IPS-15b (cell line): Measurements from ENCODE around the gene CEP112.
"Not testable (repeated sequence)": the region's sequence is repeated elsewhere in the genome, so short reads cannot be mapped to it uniquely, and the experiment has no call there.

Experiments used
- H3K27me3 ChIP-seq: one replicate; pipeline ENCODE4 v1.6.1; 2013; ENCODE audit warnings: low read length; ENCODE audit not compliant: control insufficient read depth, insufficient read depth
- H3K36me3 ChIP-seq: one replicate; pipeline ENCODE4 v1.6.1; 2013; ENCODE audit warnings: low read length; ENCODE audit not compliant: control insufficient read depth, insufficient read depth
- H3K4me1 ChIP-seq: one replicate; pipeline ENCODE4 v1.6.1; 2013; ENCODE audit warnings: mild to moderate bottlenecking, low read length; ENCODE audit not compliant: control insufficient read depth, insufficient read depth
- H3K4me3 ChIP-seq: one replicate; pipeline ENCODE4 v1.5.1; 2013; ENCODE audit warnings: low read depth, low read length
- H3K9ac ChIP-seq: one replicate; pipeline ENCODE4 v1.6.1; 2013; ENCODE audit warnings: low read depth, mild to moderate bottlenecking, low read length
- H3K9me3 ChIP-seq: one replicate; pipeline ENCODE4 v1.6.1; 2013; ENCODE audit warnings: mild to moderate bottlenecking, low read length; ENCODE audit not compliant: control insufficient read depth, insufficient read depth

The CEP112 gene

DNA sequence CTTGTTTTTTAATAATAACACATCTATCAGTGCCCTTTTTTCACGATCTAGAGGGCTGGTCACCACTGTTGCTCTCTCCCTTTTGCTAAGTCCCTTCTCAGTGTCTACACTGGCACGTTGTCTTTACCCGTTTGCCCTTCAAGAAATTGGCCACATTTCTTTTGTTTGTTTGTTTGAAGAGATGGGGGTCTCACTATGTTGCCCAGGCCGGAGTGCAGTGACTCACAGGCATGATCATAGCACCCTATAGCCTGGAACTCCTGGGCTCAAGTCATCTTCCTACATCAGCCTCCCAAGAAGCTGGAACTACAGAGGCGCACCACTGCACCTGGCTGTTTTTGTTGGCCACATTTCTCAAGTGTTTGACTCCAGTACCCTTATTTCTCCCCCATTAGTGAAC, 492.5 kb downstream of the CEP112 start:
- H3K27me3 ChIP-seq = no peaks in the 10 kb centered on the region
- peaks cover 20% of the 10 kb centered on the region for H3K4me1 ChIP-seq
- H3K9ac ChIP-seq = no peak overlapping the region
- H3K4me3 ChIP-seq = no peak overlapping the region
- H3K9me3 ChIP-seq = no peaks in the 10 kb centered on the region
- H3K36me3 ChIP-seq = no peaks in the 10 kb centered on the region

DNA sequence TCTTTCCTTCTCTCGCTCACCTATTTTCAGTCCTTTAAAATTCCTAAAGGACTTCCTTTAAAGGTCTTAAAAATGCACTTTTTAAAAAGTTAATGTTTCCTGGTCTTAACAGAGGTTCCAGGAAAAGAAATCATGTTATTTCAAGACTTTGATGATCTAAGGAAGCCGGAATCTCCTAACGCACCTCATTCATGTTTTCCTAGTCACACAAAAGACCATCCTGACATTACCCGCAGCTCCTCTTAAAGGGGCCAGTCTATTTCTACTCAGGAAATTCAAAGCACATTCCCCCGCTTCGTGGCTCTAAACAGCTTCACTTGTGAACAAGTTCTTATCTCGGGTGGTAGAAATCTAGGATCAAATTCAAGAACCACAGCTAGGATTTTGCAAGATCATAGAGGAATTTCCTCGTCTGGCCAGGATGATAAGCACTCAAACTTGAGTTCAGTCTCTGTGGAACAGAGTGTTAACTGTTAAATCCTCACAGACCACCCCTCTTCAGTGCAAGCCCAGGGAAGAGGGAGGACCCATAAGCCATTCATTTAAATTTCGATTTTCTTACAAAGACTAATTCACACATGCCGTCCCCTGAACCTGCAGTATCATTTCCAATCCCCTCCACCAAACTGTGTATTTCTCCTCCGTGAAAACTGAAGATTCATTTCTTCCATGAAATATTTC, 493.4 kb downstream of the CEP112 start:
- Histone ChIP-seq H3K9me3 (no peaks in the 10 kb centered on the region), H3K27me3 (no peaks in the 10 kb centered on the region), H3K36me3 (no peaks in the 10 kb centered on the region), H3K4me1 (peaks cover 20% of the 10 kb centered on the region), H3K4me3 (no peak overlapping the region), H3K9ac (no peak overlapping the region)

DNA sequence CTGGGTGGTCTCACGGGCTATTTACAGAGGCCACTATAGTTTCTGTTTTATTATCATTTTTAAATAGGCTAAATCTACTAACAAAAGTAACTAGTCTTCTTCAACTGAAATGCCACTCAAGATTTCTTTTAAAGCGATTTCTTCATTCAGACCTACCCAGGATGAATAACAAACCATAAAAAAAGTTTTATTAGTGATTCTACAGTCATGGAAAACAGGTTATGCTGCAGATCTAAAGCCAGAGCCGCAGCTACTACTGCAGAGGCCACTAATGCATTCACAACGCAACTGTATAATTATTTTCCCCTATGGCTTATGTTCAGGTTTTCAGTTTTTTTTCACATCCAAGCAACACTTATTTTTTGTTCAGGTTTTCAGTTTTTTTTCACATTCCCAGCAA, 494.3 kb downstream of the CEP112 start:
- H3K9me3 ChIP-seq = no peaks in the 10 kb centered on the region
- no peaks in the 10 kb centered on the region for H3K36me3 ChIP-seq
- peaks cover 20% of the 10 kb centered on the region for H3K4me1 ChIP-seq
- H3K4me3 ChIP-seq = no peak overlapping the region
- H3K27me3 ChIP-seq = no peaks in the 10 kb centered on the region
- H3K9ac ChIP-seq = no peak overlapping the region

DNA sequence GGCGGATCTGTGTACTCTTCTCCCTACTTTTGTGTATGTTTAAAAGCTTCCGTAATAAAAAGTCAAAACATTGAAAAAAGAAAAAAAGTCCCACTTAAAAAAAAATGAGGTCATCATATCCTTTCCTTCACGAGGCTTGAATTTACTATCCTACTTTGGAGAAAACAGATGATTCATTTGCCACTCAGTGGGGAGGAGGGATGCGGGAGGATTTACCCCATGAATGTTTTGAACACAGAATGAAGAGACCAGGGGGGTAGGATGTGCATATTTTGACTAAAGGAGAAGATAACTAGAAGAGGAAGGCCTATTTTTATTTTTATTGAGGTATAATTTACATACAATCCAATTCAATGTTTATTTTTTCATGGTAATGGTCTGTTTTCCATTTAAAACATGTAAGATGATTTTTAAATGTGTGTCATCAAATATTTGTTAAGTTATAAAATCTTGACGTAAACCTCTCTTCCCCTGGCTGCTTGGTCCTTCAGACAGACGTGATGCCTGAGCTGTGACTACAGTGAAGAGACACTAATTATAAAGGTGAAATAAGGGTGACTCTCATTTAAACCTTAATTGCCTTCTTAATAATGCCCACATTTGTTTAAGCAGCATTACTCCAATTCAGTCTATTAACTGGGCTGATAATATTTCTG, 495.1 kb downstream of the CEP112 start:
- Histone ChIP-seq H3K9ac (no peak overlapping the region), H3K27me3 (no peaks in the 10 kb centered on the region), H3K9me3 (no peaks in the 10 kb centered on the region), H3K36me3 (no peaks in the 10 kb centered on the region), H3K4me1 (peaks cover 20% of the 10 kb centered on the region), H3K4me3 (no peak overlapping the region)

DNA sequence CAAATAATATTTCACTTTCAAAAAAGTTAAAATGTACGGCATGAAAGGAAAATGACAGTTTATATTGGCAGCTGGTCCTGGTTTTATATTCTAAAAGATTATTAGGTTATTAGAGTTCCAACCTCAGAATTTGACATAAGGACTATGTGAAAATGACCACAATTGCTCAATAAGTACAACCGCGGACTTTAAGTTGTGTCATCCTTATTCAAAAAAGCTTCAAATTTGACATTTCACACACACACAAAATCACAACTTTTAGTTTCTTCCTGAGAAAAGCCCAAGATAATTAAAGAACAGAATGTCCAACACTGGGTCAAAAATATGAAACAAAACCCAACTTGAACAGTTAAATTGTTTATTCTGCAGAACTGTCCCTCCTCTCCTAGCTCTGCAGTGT, 497.3 kb downstream of the CEP112 start:
- Histone ChIP-seq H3K9me3 (no peaks in the 10 kb centered on the region), H3K27me3 (no peaks in the 10 kb centered on the region), H3K4me3 (no peak overlapping the region), H3K36me3 (no peaks in the 10 kb centered on the region), H3K4me1 (peaks cover 27% of the 10 kb centered on the region), H3K9ac (no peak overlapping the region)

DNA sequence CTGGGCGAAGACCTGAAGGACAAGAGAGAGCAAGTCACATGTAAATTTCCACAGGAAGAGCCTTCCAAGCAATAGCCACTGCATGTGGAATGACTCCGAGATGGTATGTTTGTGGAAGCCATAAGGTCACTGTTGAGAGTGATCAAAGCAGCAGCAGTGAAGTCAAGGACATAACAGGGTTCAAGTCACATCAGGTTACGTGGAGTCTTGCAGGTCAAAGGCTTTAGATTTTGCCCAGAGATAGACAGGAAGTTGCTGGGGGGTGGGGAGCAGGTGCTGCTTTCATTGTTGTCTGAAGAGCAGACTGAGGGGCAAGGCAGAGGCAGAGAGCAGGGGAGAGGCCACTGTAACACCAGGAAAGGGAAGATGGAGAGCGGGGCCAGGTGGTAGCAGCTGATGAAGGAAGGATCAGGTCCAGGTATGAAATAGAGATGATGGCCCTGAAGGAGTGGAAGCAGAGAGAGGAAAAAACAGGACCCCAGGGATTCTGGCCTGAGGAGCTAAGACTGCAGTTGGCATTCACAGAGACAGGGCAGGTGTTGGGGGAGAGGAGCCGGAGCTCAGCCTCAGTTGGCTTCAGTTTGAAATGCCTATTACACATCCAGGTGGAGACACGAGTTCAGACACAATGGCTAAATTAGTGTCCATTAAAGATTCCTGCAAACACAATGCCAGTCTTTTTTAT, 501.2 kb downstream of the CEP112 start:
- H3K4me3 ChIP-seq = no peak overlapping the region
- H3K9ac ChIP-seq = no peak overlapping the region
- H3K36me3 ChIP-seq = no peaks in the 10 kb centered on the region
- peaks cover 8% of the 10 kb centered on the region for H3K4me1 ChIP-seq
- no peaks in the 10 kb centered on the region for H3K9me3 ChIP-seq
- no peaks in the 10 kb centered on the region for H3K27me3 ChIP-seq

DNA sequence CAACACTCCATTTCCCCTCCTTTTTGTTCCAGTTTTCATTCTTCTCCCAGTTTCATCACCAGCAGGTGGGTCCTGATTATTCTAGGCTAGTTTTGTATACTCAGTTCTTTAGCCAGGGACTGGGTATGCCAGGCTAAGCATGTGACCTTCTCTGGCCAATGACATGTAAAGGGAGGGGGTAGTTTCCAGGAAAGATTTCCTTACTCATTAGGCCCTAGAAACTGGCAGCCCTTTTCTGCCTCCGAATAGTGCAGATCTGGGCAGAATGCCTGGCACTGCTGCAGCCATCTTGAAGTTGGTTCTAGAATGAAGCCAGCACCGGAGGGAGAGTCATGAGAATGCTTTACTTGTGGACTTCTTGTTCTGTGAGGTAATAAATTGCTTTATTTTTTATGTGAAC, 503.6 kb downstream of the CEP112 start:
- no peak overlapping the region for H3K4me3 ChIP-seq
- H3K4me1 ChIP-seq = peaks cover 8% of the 10 kb centered on the region
- no peak overlapping the region for H3K9ac ChIP-seq
- no peaks in the 10 kb centered on the region for H3K27me3 ChIP-seq
- H3K9me3 ChIP-seq = no peaks in the 10 kb centered on the region
- H3K36me3 ChIP-seq = no peaks in the 10 kb centered on the region

DNA sequence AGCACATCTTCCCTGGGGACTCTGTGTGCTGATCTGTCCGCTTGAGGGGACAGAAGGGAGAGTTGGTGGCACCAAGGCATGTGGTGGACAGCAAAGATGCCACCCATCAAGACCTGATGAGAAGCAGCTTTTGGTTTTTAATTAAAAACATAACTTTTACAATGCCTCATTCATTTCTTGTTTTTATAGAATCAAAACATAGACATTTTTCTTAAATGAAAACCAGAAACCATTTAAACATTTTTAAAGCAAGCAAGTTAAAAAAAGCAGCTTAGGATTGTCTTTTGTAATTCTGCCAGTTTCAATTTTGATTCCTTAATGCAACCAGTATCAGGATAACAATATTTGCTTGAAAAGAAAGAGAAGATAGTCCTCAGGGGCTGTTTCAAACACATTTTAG, 506.8 kb downstream of the CEP112 start:
- H3K4me3 ChIP-seq = no peak overlapping the region
- H3K4me1 ChIP-seq = peaks cover 2% of the 10 kb centered on the region
- no peaks in the 10 kb centered on the region for H3K36me3 ChIP-seq
- no peak overlapping the region for H3K9ac ChIP-seq
- H3K9me3 ChIP-seq = no peaks in the 10 kb centered on the region
- peaks cover 9% of the 10 kb centered on the region for H3K27me3 ChIP-seq

DNA sequence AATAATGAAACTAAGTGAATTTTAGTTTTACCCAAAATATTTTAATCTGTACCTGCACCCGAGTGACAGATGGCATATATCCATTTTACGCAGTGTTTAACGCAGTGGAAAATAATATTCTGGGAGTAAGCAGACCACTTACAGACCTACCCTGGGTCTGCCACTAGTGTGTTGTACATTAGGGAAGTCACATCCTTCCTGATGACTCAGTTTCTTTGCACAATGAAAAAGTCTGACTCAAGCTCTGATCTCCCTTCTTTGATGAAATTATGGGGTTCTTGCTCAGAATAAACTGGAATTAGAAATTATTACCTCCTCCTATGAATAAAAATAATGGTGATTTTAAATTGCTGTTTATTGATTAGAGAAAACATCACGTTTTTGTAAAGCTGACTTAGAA, 507.3 kb downstream of the CEP112 start:
- Histone ChIP-seq H3K36me3 (no peaks in the 10 kb centered on the region), H3K9ac (no peak overlapping the region), H3K4me1 (peaks cover 2% of the 10 kb centered on the region), H3K9me3 (no peaks in the 10 kb centered on the region), H3K27me3 (peaks cover 9% of the 10 kb centered on the region), H3K4me3 (no peak overlapping the region)

DNA sequence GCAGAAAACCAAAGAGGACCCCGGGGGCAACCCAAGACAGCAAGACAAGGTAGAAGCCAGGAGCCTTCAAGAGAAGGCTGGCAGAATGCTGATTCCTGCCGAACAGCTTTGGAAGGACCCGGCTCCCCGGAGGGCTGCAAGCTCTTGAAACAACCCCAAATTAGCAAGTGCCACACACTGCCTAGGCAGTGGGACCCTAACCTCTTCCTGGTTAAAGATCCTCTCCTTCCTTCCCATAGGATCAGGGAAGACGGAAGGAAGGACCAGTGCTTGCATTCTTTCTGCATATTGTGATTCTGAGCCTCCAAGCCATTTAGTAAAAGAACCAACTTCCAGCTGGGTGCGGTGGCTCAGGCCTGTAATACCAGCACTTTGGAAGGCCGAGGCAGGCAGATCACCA, 508.5 kb downstream of the CEP112 start:
- peaks cover 9% of the 10 kb centered on the region for H3K27me3 ChIP-seq
- no peaks in the 10 kb centered on the region for H3K9me3 ChIP-seq
- H3K4me1 ChIP-seq = peaks cover 2% of the 10 kb centered on the region
- no peaks in the 10 kb centered on the region for H3K36me3 ChIP-seq
- no peak overlapping the region for H3K4me3 ChIP-seq
- no peak overlapping the region for H3K9ac ChIP-seq

DNA sequence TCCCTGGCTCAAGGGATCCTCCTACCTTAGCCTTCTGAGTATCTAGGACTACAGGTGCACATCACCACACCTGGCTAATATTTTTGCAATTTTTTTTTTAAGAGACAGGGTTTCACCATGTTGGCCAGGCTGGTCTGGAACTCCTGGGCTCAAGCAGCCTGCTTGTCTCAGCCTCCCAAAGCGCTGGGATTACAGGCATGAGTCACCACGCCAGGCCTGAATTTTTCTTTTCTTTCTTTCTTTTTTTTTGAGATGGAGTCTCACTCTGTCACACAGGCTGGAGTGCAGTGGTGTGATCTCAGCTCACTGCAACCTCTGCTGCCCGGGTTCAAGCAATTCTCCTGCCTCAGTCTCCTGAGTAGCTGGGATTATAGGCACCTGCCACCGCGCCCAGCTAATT, 510.2 kb downstream of the CEP112 start:
- H3K4me1 ChIP-seq, H3K36me3 ChIP-seq, H3K9ac ChIP-seq, H3K9me3 ChIP-seq, H3K4me3 ChIP-seq, H3K27me3 ChIP-seq: not testable (repeated sequence)
